Fibroblast of lung (primary cell): Measurements from ENCODE around the gene SPO11. TPM values are rescaled to one million over a fixed set of nuclear protein-coding genes. Genes with fewer than 3 reads are reported as not detected.

Experiments
- DNase-seq, 2 donors: peaks; one replicate each; pipeline versions ENCODE4 v3.0.0 to v3.0.0-alpha.2; 2010; ENCODE audit warnings: low read depth in 2 of 2
- H2AFZ ChIP-seq: 2 replicates; pipeline ENCODE4 v1.5.1; 2012; ENCODE audit warnings: low read length, control low read depth, inconsistent platforms
- H3K27ac ChIP-seq: 2 replicates; pipeline ENCODE4 v1.5.1; 2011; ENCODE audit warnings: low read length, control low read depth; ENCODE audit not compliant: insufficient read depth
- H3K27me3 ChIP-seq: 2 replicates; pipeline ENCODE4 v1.5.1; 2011; ENCODE audit warnings: mild to moderate bottlenecking, low read length; ENCODE audit not compliant: control insufficient read depth, insufficient read depth
- H3K36me3 ChIP-seq: 2 replicates; pipeline ENCODE4 v1.5.1; 2011; ENCODE audit warnings: low read length; ENCODE audit not compliant: control insufficient read depth, insufficient read depth
- H3K4me1 ChIP-seq: 2 replicates; pipeline ENCODE4 v1.5.1; 2011; ENCODE audit warnings: low read length; ENCODE audit not compliant: control insufficient read depth, insufficient read depth; ENCODE audit errors: extremely low read depth
- H3K4me2 ChIP-seq: 2 replicates; pipeline ENCODE4 v1.5.1; 2011; ENCODE audit warnings: low read length, control low read depth; ENCODE audit not compliant: insufficient read depth; ENCODE audit errors: extremely low read depth
- H3K4me3 ChIP-seq, 4 experiments: fragments of 200-600 bp in 1 of 4; sonication (generic) in 1 of 4; replicated peaks in 1 of 4; 2 replicates each; pipeline ENCODE4 v1.5.1; 2011 to 2016; ENCODE audit warnings: low read length in 4 of 4, low read depth in 3 of 4, mild to moderate bottlenecking in 3 of 4, control low read depth in 2 of 4, inconsistent platforms in 1 of 4, mixed read lengths in 1 of 4; ENCODE audit not compliant: insufficient read depth in 1 of 4; ENCODE audit errors: control extremely low read depth in 1 of 4
- H3K79me2 ChIP-seq: 2 replicates; pipeline ENCODE4 v1.5.1; 2012; ENCODE audit warnings: mild to moderate bottlenecking, low read length, inconsistent platforms; ENCODE audit not compliant: control insufficient read depth, insufficient read depth
- H3K9ac ChIP-seq: 2 replicates; pipeline ENCODE4 v1.5.1; 2011; ENCODE audit warnings: mild to moderate bottlenecking, low read length, control low read depth; ENCODE audit not compliant: insufficient read depth
- H3K9me3 ChIP-seq: 2 replicates; pipeline ENCODE4 v1.5.1; 2012; ENCODE audit warnings: low read depth, low read length; ENCODE audit not compliant: control insufficient read depth, insufficient read depth
- H4K20me1 ChIP-seq: 2 replicates; pipeline ENCODE4 v1.5.1; 2011; ENCODE audit warnings: low read length; ENCODE audit not compliant: control insufficient read depth, insufficient read depth; ENCODE audit errors: extremely low read depth
- EZH2 ChIP-seq: IDR thresholded peaks from 2 replicates; pipeline ENCODE4 v1.5.1; 2012; ENCODE audit warnings: low read length, control low read depth, mild to moderate bottlenecking; ENCODE audit errors: missing control alignments
- polyA plus RNA-seq, 2 donors: library from polyadenylated mRNA; depleted of rRNA in 1 of 2; stranded (reverse) in 1 of 2; unstranded in 1 of 2; fragments of >200 nt; gene quantifications; 2 replicates each; pipeline ENCODE4 v1.2.1, GENCODE V29; 2011 to 2012; ENCODE audit warnings: missing spikeins in 1 of 2
- total RNA-seq: library from RNA; depleted of rRNA; stranded (reverse); fragments of >200 nt; gene quantifications from 2 replicates; pipeline ENCODE4 v1.2.1, GENCODE V29; 2014
- TF ChIP-seq, protein P1 (sequence below), 2 donors: IDR thresholded peaks in 1 of 2; conservative IDR thresholded peaks in 1 of 2; 1 replicate in 1 of 2; 2 replicates in 1 of 2; pipeline ENCODE4 v1.5.1; 2011 to 2012; ENCODE audit warnings: low read length in 2 of 2, control low read depth in 1 of 2, inconsistent platforms in 1 of 2, low read depth in 1 of 2, mild to moderate bottlenecking in 1 of 2

SPO11 gene
- total and polyA plus RNA-seq, 2 donors (not counting 1 experiment from before 2014, with no cell fraction given) = not detected

DNA sequence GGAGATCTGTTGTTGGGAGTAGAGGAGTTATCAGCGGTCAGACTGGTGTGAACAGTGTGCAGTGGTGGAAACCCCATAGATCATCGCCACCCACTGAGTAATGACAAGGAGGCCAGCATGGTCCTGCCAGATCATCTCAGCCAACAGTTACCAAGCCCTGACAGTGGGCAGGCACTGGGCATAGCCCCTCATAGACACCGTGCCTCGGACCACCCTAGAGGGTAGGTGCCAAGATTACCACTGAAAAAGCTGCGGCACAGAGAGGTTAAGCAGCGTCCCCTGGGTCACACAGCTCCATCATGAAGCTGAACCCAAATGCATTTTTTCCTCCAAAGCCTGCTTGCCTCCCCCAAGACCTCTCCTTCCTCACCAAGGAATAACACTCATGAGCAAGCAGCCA, 41.7 kb upstream of the SPO11 start:
- no peak for TF ChIP-seq EZH2
- TF ChIP-seq, protein P1, sequence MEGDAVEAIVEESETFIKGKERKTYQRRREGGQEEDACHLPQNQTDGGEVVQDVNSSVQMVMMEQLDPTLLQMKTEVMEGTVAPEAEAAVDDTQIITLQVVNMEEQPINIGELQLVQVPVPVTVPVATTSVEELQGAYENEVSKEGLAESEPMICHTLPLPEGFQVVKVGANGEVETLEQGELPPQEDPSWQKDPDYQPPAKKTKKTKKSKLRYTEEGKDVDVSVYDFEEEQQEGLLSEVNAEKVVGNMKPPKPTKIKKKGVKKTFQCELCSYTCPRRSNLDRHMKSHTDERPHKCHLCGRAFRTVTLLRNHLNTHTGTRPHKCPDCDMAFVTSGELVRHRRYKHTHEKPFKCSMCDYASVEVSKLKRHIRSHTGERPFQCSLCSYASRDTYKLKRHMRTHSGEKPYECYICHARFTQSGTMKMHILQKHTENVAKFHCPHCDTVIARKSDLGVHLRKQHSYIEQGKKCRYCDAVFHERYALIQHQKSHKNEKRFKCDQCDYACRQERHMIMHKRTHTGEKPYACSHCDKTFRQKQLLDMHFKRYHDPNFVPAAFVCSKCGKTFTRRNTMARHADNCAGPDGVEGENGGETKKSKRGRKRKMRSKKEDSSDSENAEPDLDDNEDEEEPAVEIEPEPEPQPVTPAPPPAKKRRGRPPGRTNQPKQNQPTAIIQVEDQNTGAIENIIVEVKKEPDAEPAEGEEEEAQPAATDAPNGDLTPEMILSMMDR (conservative IDR thresholded peaks at IDR 0.05 in 1 of 2, IDR thresholded peaks at IDR 0.05 in 1 of 2; ENCODE audit: low read depth in 1 of 2, low read length in 2 of 2) = no peak
- Histone ChIP-seq H3K36me3 (no peaks in the 10 kb centered on the region), H3K9ac (no peak overlapping the region), H2AFZ (no peak overlapping the region), H3K27ac (no peak overlapping the region), H3K4me3 (no peak overlapping the region), H3K4me2 (no peak overlapping the region), H3K27me3 (peaks cover 6% of the 10 kb centered on the region), H3K79me2 (no peaks in the 10 kb centered on the region), H3K4me1 (no peaks in the 10 kb centered on the region), H3K9me3 (no peaks in the 10 kb centered on the region), H4K20me1 (no peaks in the 10 kb centered on the region)
- no peak for DNase-seq

DNA sequence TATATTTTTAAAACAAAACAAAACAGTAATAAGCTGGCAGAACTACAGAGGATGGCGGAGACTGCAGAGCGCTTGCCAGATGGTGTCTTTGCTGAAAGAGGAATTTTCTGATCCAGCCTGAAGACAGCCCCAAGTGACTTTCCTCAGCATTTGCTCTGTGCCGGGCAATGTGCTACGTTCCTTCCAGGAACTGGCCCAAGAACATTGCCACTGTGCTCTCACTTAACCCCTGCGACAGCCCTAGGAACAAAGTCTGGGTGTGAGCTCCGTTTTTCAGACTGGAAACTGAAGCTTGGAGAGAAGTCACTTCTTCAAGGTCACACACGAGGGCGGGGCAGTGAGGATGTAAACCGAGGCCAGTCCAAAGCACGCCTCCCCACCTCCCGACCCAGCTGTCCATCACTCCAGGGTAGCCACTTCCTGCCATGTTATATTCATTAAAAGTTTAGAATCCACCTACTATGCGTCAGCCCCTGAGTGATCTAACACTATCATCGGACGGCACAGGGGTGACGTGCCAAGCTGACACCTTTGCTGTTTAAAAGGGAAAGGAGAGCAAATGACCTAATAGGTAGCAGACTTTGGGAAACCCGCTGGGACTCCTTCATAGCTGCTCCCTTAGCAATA, 40.8 kb upstream of the SPO11 start:
- Histone ChIP-seq H3K9ac (no peak overlapping the region), H3K36me3 (no peaks in the 10 kb centered on the region), H3K4me1 (no peaks in the 10 kb centered on the region), H3K27ac (no peak overlapping the region), H3K9me3 (no peaks in the 10 kb centered on the region), H4K20me1 (no peaks in the 10 kb centered on the region), H3K4me2 (no peak overlapping the region), H3K79me2 (no peaks in the 10 kb centered on the region), H3K4me3 (no peak overlapping the region), H3K27me3 (peaks cover 6% of the 10 kb centered on the region), H2AFZ (no peak overlapping the region)
- DNase-seq = no peak
- TF ChIP-seq EZH2 = no peak
- TF ChIP-seq, protein P1 (conservative IDR thresholded peaks at IDR 0.05 in 1 of 2, IDR thresholded peaks at IDR 0.05 in 1 of 2; ENCODE audit: low read depth in 1 of 2, low read length in 2 of 2) = no peak

DNA sequence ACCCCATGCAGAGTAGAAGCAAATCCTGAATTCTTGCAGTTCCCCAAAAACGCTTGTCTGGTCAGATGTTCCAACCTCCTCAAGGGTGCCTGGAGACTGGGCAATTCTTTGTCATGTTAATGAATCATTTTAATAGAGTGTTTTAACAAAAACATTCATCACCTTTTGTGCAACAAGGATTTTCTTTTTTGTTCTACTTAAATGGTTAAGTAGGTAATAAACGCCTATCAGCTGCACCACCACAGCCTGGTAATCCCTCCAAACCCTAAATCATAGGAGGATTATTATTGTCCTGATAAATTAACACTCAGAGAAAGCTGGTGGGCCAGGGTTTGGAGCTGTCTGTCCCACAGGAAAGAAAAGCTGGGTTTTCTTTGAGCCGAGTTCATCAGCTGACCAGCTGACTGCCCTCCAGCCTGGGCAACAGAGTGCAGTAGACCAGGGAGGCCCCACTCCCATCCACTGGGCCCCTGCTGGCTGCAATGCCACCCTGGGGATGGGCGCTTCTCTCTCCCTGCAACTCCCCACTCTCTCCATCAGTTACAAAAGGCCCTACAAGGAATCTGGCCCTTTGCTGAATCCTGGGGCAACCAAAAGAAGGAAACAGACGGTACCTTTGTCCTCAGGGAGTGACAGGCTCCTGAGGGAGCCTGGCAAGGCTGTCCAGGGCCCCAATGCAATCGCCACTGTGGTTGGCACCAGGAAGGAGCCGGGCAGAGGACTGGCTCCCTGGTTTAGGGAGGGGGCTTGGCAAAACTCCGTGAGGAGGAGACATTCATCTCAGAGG, 40.0 kb upstream of the SPO11 start:
- H2AFZ ChIP-seq = no peak overlapping the region
- no peaks in the 10 kb centered on the region for H3K9me3 ChIP-seq
- no peaks in the 10 kb centered on the region for H3K4me1 ChIP-seq
- no peaks in the 10 kb centered on the region for H4K20me1 ChIP-seq
- DNase-seq = no peak
- H3K79me2 ChIP-seq = no peaks in the 10 kb centered on the region
- H3K27me3 ChIP-seq = peaks cover 6% of the 10 kb centered on the region
- H3K4me2 ChIP-seq = no peak overlapping the region
- H3K4me3 ChIP-seq = no peak overlapping the region
- no peak overlapping the region for H3K27ac ChIP-seq
- H3K9ac ChIP-seq = no peak overlapping the region
- no peaks in the 10 kb centered on the region for H3K36me3 ChIP-seq
- TF ChIP-seq EZH2 = no peak
- TF ChIP-seq, protein P1 (conservative IDR thresholded peaks at IDR 0.05 in 1 of 2, IDR thresholded peaks at IDR 0.05 in 1 of 2; ENCODE audit: low read depth in 1 of 2, low read length in 2 of 2) = no peak
